Body of pancreas (tissue), 4 donors: Measurements from ENCODE around the gene ATG2A.

Source experiments
- CTCF ChIP-seq, 7 experiments: fragments of 450-650 bp in 4 of 7; fragments of 200-600 bp in 3 of 7; sonication (generic) in 3 of 7; IDR thresholded peaks; one replicate each; pipeline ENCODE4 v1.5.1; 2016 to 2019; ENCODE audit warnings: antibody characterized with exemption in 7 of 7
- POLR2A ChIP-seq, 3 donors: fragments of 450-650 bp; IDR thresholded peaks; one replicate each; pipeline ENCODE4 v1.6.1; 2016; ENCODE audit warnings: antibody characterized with exemption in 3 of 3, mild to moderate bottlenecking in 2 of 3

GRCh38 chr11:64921384-64921783 is 4.4 kb upstream of the ATG2A start:
- TF ChIP-seq CTCF (IDR thresholded peaks at IDR 0.05) (no peak), POLR2A (IDR thresholded peaks at IDR 0.05) (no peak)
